ENCODE results near the gene SETD4. TPM values are rescaled to one million over a fixed set of nuclear protein-coding genes. Genes with fewer than 3 reads are reported as not detected.
"Not testable (repeated sequence)": the region's sequence is repeated elsewhere in the genome, so short reads cannot be mapped to it uniquely, and the experiment has no call there.

Gene SETD4
- total RNA-seq, 1 donor from 2014 or later = 21.6 TPM

- Histone ChIP-seq H3F3A (ENCODE audit: low read depth) (peaks cover 10% of the 10 kb centered on the region), H4K20me1 (ENCODE audit: low read depth) (no peaks in the 10 kb centered on the region), H3K4me2 (peak overlapping the region; percentile 52), H3K4me3 (no peak overlapping the region), H3K9ac (no peak overlapping the region), H3K36me3 (no peaks in the 10 kb centered on the region), H3K27ac (no peak overlapping the region), H3K9me3 (ENCODE audit: low read depth) (no peaks in the 10 kb centered on the region), H3K79me2 (ENCODE audit: low read depth) (no peaks in the 10 kb centered on the region), H2AFZ (replicated peaks) (peak overlapping the region; percentile 66), H3K27me3 (no peaks in the 10 kb centered on the region), H3K4me1 (peaks cover 5% of the 10 kb centered on the region)
- Mint-ChIP-seq H3K36me3 (no peaks in the 10 kb centered on the region), H3K27me3 (ENCODE audit: insufficient read depth, low read depth) (peaks cover 9% of the 10 kb centered on the region), H3K27ac (no peak overlapping the region), H3K4me1 (peaks cover 12% of the 10 kb centered on the region), H3K9me3 (peaks cover 2% of the 10 kb centered on the region), H3K4me3 (no peak overlapping the region)
- peak; percentile 80 for DNase-seq (ENCODE audit: low spot score)
- TF ChIP-seq EZH2 (IDR thresholded peaks at IDR 0.05) = no peak
- no peak for TF ChIP-seq EZH2phosphoT487 (IDR thresholded peaks at IDR 0.05)
- TF ChIP-seq CTCF (IDR thresholded peaks at IDR 0.05) = peak; percentile 66
These were observed 44.3 kb upstream of the SETD4 start for GRCh38 chr21:36104317-36105300.

GRCh38 chr21:36103434-36103833 lies 43.1 kb upstream of the SETD4 start:
- Histone ChIP-seq H3F3A (ENCODE audit: low read depth) (peaks cover 10% of the 10 kb centered on the region), H3K9me3 (ENCODE audit: low read depth) (no peaks in the 10 kb centered on the region), H3K4me3 (no peak overlapping the region), H3K4me1 (peaks cover 5% of the 10 kb centered on the region), H2AFZ (replicated peaks) (no peak overlapping the region), H3K27me3 (no peaks in the 10 kb centered on the region), H3K36me3 (no peaks in the 10 kb centered on the region), H3K9ac (no peak overlapping the region), H4K20me1 (ENCODE audit: low read depth) (no peaks in the 10 kb centered on the region), H3K27ac (no peak overlapping the region), H3K79me2 (ENCODE audit: low read depth) (no peaks in the 10 kb centered on the region), H3K4me2 (no peak overlapping the region)
- DNase-seq (ENCODE audit: low spot score) = no peak
- TF ChIP-seq CTCF (IDR thresholded peaks at IDR 0.05) = no peak
- TF ChIP-seq EZH2 (IDR thresholded peaks at IDR 0.05) = no peak
- no peak for TF ChIP-seq EZH2phosphoT487 (IDR thresholded peaks at IDR 0.05)
- Mint-ChIP-seq H3K9me3 (peaks cover 2% of the 10 kb centered on the region), H3K27ac (no peak overlapping the region), H3K4me1 (peaks cover 12% of the 10 kb centered on the region), H3K4me3 (no peak overlapping the region), H3K36me3 (no peaks in the 10 kb centered on the region), H3K27me3 (ENCODE audit: insufficient read depth, low read depth) (peaks cover 7% of the 10 kb centered on the region)

- H3K4me1 Mint-ChIP-seq = peaks cover 20% of the 10 kb centered on the region
- H3K4me3 Mint-ChIP-seq = no peak overlapping the region
- no peaks in the 10 kb centered on the region for H3K36me3 ChIP-seq
- peaks cover 20% of the 10 kb centered on the region for H3K4me1 ChIP-seq
- peaks cover 2% of the 10 kb centered on the region for H3K9me3 Mint-ChIP-seq
- no peaks in the 10 kb centered on the region for H4K20me1 ChIP-seq (ENCODE audit: low read depth)
- H2AFZ ChIP-seq (replicated peaks) = no peak overlapping the region
- H3K4me3 ChIP-seq = no peak overlapping the region
- peaks cover 27% of the 10 kb centered on the region for H3F3A ChIP-seq (ENCODE audit: low read depth)
- no peak overlapping the region for H3K9ac ChIP-seq
- no peak overlapping the region for H3K4me2 ChIP-seq
- no peaks in the 10 kb centered on the region for H3K79me2 ChIP-seq (ENCODE audit: low read depth)
- peaks cover 5% of the 10 kb centered on the region for H3K27me3 Mint-ChIP-seq (ENCODE audit: insufficient read depth, low read depth)
- H3K9me3 ChIP-seq (ENCODE audit: low read depth) = no peaks in the 10 kb centered on the region
- no peak overlapping the region for H3K27ac ChIP-seq
- no peak for DNase-seq (ENCODE audit: low spot score)
- no peaks in the 10 kb centered on the region for H3K27me3 ChIP-seq
- TF ChIP-seq CTCF (IDR thresholded peaks at IDR 0.05) = no peak
- no peak for TF ChIP-seq EZH2phosphoT487 (IDR thresholded peaks at IDR 0.05)
- TF ChIP-seq EZH2 (IDR thresholded peaks at IDR 0.05) = no peak
- H3K27ac Mint-ChIP-seq = no peak overlapping the region
- no peaks in the 10 kb centered on the region for H3K36me3 Mint-ChIP-seq
These were observed 40.8 kb upstream of the SETD4 start for GRCh38 chr21:36100971-36101641.

- peaks cover 20% of the 10 kb centered on the region for H3K4me1 ChIP-seq
- H3K4me2 ChIP-seq; H3K27me3 Mint-ChIP-seq (ENCODE audit: insufficient read depth, low read depth); H3K9me3 ChIP-seq (ENCODE audit: low read depth); H3K36me3 ChIP-seq; H2AFZ ChIP-seq (replicated peaks); H3K79me2 ChIP-seq (ENCODE audit: low read depth); H3K27ac Mint-ChIP-seq; DNase-seq (ENCODE audit: low spot score); H3K27ac ChIP-seq; H4K20me1 ChIP-seq (ENCODE audit: low read depth); H3K9me3 Mint-ChIP-seq; H3K4me3 Mint-ChIP-seq; H3K27me3 ChIP-seq; H3K9ac ChIP-seq; H3K36me3 Mint-ChIP-seq; H3K4me3 ChIP-seq: not testable (repeated sequence)
- H3F3A ChIP-seq (ENCODE audit: low read depth) = peaks cover 22% of the 10 kb centered on the region
- peaks cover 17% of the 10 kb centered on the region for H3K4me1 Mint-ChIP-seq
These were observed 39.4 kb upstream of the SETD4 start for GRCh38 chr21:36099695-36100211.

All from neural progenitor cell (in vitro differentiated cells).